Large intestine (tissue), 3 donors: ENCODE results near the gene CTNNA3. TPM values are rescaled to one million over a fixed set of nuclear protein-coding genes. Genes with fewer than 3 reads are reported as not detected.
"Not testable (repeated sequence)": the region's sequence is repeated elsewhere in the genome, so short reads cannot be mapped to it uniquely, and the experiment has no call there.

ENCODE experiments used
- DNase-seq, 2 donors: peaks; one replicate each; pipeline versions ENCODE4 v3.0.0 to v3.0.0-alpha.2; 2013
- H3K27ac ChIP-seq: one replicate; pipeline ENCODE4 v1.5.1; 2013; ENCODE audit warnings: low read length
- H3K27me3 ChIP-seq: 2 replicates; pipeline ENCODE4 v1.6.1; 2013; ENCODE audit warnings: low read length; ENCODE audit not compliant: control insufficient read depth, insufficient read depth
- H3K36me3 ChIP-seq: 2 replicates; pipeline ENCODE4 v1.6.1; 2013; ENCODE audit warnings: low read length; ENCODE audit not compliant: control insufficient read depth, insufficient read depth
- H3K4me1 ChIP-seq: one replicate; pipeline ENCODE4 v1.6.1; 2013; ENCODE audit warnings: low read length; ENCODE audit not compliant: control insufficient read depth, insufficient read depth
- H3K4me3 ChIP-seq: one replicate; pipeline ENCODE4 v1.5.1; 2013; ENCODE audit warnings: low read length
- H3K9me3 ChIP-seq: one replicate; pipeline ENCODE4 v1.6.1; 2013; ENCODE audit warnings: mild to moderate bottlenecking, low read depth, low read length, moderate library complexity; ENCODE audit not compliant: control insufficient read depth
- WGBS: methylation state at CpG from one replicate; pipeline ENCODE4 v1.1.5; 2013; ENCODE audit warnings: low lambda C conversion rate; ENCODE audit not compliant: insufficient coverage; 5-methylcytosine and 5-hydroxymethylcytosine counted together
- polyA plus RNA-seq: library from polyadenylated mRNA; unstranded; fragments of 120-200 nt; gene quantifications from one replicate; pipeline ENCODE4 v1.2.1, GENCODE V29; 2013

The CTNNA3 gene
- polyA plus RNA-seq, 1 donor: 2.3 TPM

DNA sequence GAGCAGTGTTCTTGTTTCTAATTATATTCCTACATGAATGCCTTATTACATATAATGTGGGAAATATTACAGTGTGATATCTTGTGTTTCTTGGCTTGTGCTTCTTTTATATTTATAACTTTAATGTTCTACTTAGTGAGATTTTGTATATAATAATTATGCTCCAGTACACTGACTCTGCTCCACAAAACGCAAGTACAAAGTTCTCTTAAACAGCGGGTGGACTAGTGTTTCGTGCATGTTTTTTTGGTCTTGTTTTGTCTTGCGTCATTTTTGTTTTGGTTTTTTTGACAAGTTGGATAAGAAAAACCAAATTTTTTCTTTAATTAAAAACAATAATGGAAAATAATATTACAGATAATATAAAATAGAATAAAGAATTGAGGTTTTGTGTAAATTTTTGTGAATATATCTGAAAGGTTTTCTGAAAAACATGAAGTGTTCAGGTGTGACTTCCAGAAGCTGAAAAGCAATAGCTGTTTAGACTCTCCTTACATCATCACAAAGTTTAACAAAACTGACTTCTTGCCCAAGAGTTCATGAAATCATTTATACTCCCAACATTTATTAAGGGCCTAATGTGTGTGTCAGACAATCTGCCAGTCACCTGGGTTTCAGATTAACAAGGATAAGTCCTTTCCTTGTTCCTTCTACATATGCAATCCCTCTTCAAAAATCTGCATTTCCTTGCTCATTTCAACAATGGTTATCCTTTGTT, 438.4 kb downstream of the CTNNA3 start:
- Histone ChIP-seq H3K9me3 (no peaks in the 10 kb centered on the region), H3K27ac (no peak overlapping the region), H3K27me3 (no peaks in the 10 kb centered on the region), H3K36me3 (no peaks in the 10 kb centered on the region), H3K4me3 (no peak overlapping the region), H3K4me1 (peaks cover 9% of the 10 kb centered on the region)
- no peak for DNase-seq
- 40% methylated on average over 4 of the region's 4 CpGs for WGBS

DNA sequence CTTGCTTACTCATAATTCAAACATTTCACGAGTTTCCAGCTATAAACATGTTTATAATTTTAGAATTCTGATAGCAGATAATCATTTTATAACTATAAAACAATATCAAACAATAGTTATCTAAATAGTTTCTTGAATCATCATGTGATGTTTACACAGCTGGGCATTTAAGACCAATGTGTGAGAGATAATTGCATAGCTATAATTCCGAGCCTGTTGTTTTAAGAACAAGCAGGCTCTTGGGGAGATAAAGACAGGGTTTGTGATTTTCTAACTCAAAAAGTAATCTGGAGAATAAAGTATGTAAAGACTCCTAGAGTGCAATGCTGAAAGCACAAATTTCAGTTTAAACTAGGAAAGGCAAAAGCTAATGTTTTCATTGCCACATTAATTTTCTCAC, 439.0 kb downstream of the CTNNA3 start:
- no peaks in the 10 kb centered on the region for H3K36me3 ChIP-seq
- no peaks in the 10 kb centered on the region for H3K27me3 ChIP-seq
- H3K4me1 ChIP-seq: peaks cover 9% of the 10 kb centered on the region
- H3K4me3 ChIP-seq: no peak overlapping the region
- H3K9me3 ChIP-seq: no peaks in the 10 kb centered on the region
- DNase-seq: peak in 1 of 2 donors; percentile 34
- H3K27ac ChIP-seq: no peak overlapping the region
- WGBS: 10% methylated on average over 2 of the region's 2 CpGs

DNA sequence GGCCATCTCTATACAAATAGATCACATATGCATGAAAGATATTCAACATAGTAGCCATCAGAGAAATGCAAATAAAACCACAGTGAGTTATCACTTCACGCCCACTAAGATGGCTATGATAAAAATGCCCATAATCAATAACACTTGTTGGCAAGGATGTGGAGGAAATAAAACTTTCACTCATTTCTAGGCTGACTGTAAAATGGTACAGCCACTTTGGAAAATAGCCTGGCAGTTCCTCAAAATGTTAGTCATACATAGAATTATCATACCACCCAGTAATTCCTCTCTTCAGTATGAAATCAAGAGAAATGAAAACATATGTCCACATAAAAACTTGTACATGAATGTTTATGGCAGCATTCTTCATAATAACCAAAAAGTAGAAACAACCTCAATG, 445.3 kb downstream of the CTNNA3 start:
- H3K4me3 ChIP-seq: no peak overlapping the region
- H3K27me3 ChIP-seq: no peaks in the 10 kb centered on the region
- no peak for DNase-seq
- 100% methylated on average over 1 of the region's 1 CpG for WGBS
- H3K4me1 ChIP-seq: no peaks in the 10 kb centered on the region
- H3K9me3 ChIP-seq: no peaks in the 10 kb centered on the region
- H3K27ac ChIP-seq: no peak overlapping the region
- no peaks in the 10 kb centered on the region for H3K36me3 ChIP-seq

DNA sequence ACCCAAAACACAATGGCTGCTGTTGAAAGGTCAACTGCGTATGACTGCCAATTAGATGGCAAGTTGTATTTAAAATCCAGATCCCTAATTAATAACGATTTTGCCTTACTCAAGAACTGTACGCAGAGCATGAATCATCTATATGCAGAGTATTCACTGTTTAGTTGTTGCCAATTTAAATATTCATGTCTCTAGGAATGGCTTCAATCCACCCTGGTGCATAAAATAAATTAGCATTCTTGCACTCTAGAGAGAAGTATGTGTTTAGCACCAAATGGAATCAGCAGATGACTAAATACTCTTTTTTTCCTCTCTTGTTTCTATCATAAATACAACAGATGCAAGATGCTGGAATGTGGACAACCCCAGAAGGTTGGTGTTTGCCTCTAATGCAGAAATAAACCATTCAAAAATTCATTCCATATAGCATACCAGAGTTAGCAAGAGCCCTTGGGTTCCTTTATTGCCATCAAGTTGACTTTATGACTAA, 449.9 kb downstream of the CTNNA3 start:
- no peaks in the 10 kb centered on the region for H3K36me3 ChIP-seq
- no peak for DNase-seq
- H3K4me1 ChIP-seq: peaks cover 11% of the 10 kb centered on the region
- H3K27ac ChIP-seq: no peak overlapping the region
- WGBS: 100% methylated on average over 2 of the region's 3 CpGs
- no peaks in the 10 kb centered on the region for H3K9me3 ChIP-seq
- no peak overlapping the region for H3K4me3 ChIP-seq
- no peaks in the 10 kb centered on the region for H3K27me3 ChIP-seq

DNA sequence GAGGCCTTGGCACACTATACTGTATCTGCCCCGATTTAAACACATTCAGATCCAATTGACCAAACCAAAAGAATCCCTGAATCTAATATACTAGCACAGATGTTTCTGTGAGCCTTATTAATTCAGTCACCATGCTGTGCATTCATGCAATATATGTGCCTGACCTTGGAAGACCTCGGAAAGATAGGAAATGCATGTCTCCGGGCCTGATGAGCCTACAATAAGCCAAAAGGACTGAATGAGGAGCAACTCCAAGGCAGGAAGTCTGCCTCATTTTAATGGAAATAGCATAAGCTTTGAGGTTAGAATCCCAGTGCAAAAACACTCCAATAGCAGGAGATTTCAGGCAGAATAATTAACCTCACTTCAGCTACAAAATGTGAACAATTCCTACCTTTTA, 453.5 kb downstream of the CTNNA3 start:
- no peaks in the 10 kb centered on the region for H3K27me3 ChIP-seq
- peak in 1 of 2 donors; percentile 17 for DNase-seq
- WGBS: no CpG with 5 or more reads among the region's 3 CpGs
- no peaks in the 10 kb centered on the region for H3K9me3 ChIP-seq
- peaks cover 14% of the 10 kb centered on the region for H3K4me1 ChIP-seq
- no peak overlapping the region for H3K4me3 ChIP-seq
- no peaks in the 10 kb centered on the region for H3K36me3 ChIP-seq
- peak overlapping the region; percentile 51 for H3K27ac ChIP-seq

DNA sequence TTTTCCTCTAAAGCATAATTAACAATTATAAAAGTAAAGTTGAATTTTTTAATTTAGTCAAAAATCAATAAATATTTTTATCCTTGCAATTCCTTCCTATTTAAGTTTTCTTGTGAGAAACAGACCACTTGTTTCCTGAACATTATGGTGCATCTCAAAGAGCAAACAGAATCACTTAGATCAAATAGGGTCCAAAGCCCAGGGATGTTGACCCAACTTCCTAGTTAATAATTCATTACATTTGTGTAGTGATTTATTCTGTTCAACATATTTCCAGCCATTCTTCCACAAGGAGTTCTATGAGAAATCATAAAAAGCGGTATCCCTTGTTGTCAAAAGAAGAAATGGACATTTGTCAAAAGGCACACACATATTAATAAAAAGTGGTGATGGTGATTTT, 454.5 kb downstream of the CTNNA3 start:
- WGBS: 0% methylated on average over 1 of the region's 1 CpG

DNA sequence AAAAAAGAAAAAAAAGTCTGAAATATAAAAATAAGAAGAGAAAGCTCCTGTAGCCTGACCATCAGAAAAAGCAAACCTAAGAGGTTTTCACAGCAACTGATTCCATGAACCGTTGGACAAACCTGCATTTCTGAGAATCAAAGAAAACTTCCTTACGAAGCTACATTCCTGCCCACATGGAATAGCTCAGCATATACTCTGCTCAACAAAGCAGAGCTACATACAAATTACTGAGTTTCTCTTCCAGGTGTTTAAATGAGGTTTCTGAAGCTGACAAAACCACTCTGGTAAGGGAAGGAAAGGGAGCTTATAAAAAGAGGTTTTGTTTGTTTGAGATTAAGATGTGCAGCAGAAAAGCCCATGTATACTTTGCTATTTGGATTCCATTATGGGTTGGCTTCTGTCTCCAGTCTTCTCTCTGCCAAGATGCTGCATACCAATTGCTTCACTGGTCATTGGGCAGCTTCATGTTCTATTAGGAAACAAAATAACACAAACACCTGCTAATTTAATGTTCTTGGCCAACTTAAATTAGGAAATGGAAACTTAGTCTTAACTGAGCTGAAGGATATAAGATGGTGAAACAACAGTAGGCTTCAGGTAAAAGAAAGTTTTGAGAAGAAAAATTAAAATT, 456.0 kb downstream of the CTNNA3 start:
- H3K27me3 ChIP-seq: no peaks in the 10 kb centered on the region
- H3K27ac ChIP-seq: no peak overlapping the region
- no peak overlapping the region for H3K4me3 ChIP-seq
- WGBS: no CpG with 5 or more reads among the region's 2 CpGs
- H3K36me3 ChIP-seq: no peaks in the 10 kb centered on the region
- no peaks in the 10 kb centered on the region for H3K9me3 ChIP-seq
- DNase-seq: peak in 1 of 2 donors; percentile 5
- peaks cover 14% of the 10 kb centered on the region for H3K4me1 ChIP-seq

More for the DNA sequence above, 454.5 kb downstream of the CTNNA3 start:
- no peak overlapping the region for H3K4me3 ChIP-seq
- peaks cover 14% of the 10 kb centered on the region for H3K4me1 ChIP-seq
- H3K9me3 ChIP-seq: no peaks in the 10 kb centered on the region
- peak; percentile 59 to 88 for DNase-seq
- H3K27me3 ChIP-seq: no peaks in the 10 kb centered on the region
- peak overlapping the region; percentile 52 for H3K27ac ChIP-seq
- no peaks in the 10 kb centered on the region for H3K36me3 ChIP-seq

DNA sequence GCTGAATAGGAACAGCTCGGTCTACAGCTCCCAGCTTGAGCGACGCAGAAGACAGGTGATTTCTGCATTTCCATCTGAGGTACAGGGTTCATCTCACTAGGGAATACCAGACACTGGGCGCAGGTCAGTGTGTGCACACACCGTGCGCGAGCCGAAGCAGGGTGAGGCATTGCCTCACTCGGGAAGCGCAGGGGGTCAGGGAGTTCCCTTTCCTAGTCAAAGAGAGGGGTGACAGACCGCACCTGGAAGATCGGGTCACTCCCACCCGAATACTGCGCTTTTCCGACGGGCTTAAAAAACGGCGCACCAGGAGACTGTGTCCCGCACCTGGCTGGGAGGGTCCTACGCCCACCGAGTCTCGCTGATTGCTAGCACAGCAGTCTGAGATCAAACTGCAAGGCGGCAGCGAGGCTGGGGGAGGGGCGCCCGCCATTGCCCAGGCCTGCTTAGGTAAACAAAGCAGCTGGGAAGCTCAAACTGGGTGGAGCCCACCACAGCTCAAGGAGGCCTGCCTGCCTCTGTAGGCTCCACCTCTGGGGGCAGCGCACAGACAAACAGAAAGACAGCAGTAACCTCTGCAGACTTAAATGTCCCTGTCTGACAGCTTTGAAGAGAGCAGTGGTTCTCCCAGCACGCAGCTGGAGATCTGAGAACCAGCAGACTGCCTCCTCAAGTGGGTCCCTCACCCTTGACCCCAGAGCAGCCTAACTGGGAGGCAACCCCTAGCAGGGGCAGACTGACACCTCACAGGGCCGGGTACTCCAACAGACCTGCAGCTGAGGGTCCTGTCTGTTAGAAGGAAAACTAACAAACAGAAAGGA, 465.1 kb downstream of the CTNNA3 start:
- H3K27me3 ChIP-seq, H3K4me1 ChIP-seq, H3K9me3 ChIP-seq, H3K36me3 ChIP-seq: not testable (repeated sequence)
- H3K27ac ChIP-seq: peak overlapping the region; percentile 27
- peak; percentile 76 to 78 for DNase-seq
- peak overlapping the region; percentile 24 for H3K4me3 ChIP-seq
- no CpG with 5 or more reads among the region's 29 CpGs for WGBS

DNA sequence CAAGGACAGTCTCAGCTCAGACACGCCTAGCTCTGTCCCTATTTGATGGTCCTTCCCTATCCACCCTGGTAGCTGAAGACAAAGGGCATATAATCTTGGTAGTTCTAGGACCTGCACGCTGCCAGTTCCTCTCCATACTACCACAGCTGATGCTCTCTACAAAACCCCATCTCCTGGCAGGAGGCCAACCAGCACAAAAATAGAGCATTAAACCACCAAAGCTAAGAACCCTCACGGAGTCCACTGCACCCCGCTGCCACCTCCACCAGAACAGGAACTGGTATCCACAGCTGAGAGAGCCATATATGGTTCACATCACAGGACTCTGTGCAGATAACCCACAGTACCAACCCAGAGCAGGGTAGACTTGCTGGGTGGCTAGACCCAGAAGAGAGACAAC, 470.8 kb downstream of the CTNNA3 start:
- no CpG with 5 or more reads among the region's 4 CpGs for WGBS

DNA sequence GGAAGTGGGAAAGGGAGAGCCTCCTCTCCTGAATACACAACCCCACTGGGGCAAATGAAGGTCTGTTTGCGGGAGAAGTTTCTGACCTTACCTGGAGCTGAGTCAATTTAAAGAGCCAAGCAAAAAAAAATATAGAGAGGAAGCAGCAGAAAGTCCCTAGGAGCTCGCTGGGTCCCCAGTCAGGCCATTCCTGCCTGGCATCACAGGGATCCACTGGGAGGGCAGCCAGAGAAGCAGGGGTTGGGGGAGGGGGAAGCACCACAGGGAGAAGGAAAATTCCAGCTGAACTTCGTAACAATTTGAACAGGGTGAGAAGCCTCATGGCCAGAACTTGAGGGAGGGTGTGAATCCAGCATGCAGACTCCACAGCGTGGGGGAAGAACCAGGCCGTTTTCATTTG, 471.4 kb downstream of the CTNNA3 start:
- Histone ChIP-seq H3K27me3 (no peaks in the 10 kb centered on the region), H3K4me1 (no peaks in the 10 kb centered on the region), H3K9me3 (peaks cover 10% of the 10 kb centered on the region), H3K36me3 (no peaks in the 10 kb centered on the region), H3K4me3 (no peak overlapping the region), H3K27ac (no peak overlapping the region)
- WGBS: no CpG with 5 or more reads among the region's 5 CpGs
- DNase-seq: no peak

More for the DNA sequence above, 470.8 kb downstream of the CTNNA3 start:
- H3K4me1 ChIP-seq: no peaks in the 10 kb centered on the region
- H3K36me3 ChIP-seq: no peaks in the 10 kb centered on the region
- peaks cover 10% of the 10 kb centered on the region for H3K9me3 ChIP-seq
- H3K27me3 ChIP-seq: no peaks in the 10 kb centered on the region
- no peak overlapping the region for H3K27ac ChIP-seq
- DNase-seq: no peak
- no peak overlapping the region for H3K4me3 ChIP-seq
